ENCODE results near the gene SP140. TPM values are rescaled to one million over a fixed set of nuclear protein-coding genes. Genes with fewer than 3 reads are reported as not detected.
"Not testable (repeated sequence)": the region's sequence is repeated elsewhere in the genome, so short reads cannot be mapped to it uniquely, and the experiment has no call there.

The SP140 gene
- total and polyA plus RNA-seq, 7 donors = under 0.01 to 19.2 (median 2.1) TPM; not detected in 2

DNA sequence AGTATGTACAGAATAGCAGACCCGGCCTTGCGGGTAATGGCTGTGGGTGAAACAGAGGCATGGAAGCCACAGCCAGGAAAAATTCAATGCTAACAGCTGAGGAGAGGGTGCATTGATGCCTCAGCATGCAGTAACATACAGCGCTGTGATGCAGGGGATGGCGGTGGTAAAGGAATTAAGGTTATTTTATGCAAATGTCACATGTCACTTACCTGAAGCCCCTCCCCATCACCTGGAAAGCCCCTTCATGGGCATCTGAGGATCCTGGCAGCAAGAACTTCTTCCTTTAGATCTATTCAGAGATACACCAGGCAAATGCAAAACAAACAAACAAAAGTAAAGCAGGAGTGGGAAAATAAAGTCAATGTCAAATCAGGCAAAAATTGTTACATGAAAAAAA lies 4.0 kb upstream of the SP140 start:
- Histone ChIP-seq H3K27ac (no peak overlapping the region), H3K27me3 (no peaks in the 10 kb centered on the region), H3K9me3 (no peaks in the 10 kb centered on the region), H3K4me3 (no peak overlapping the region), H3K4me1 (peaks cover 0 to 26% (median 19%) of the 10 kb centered on the region in 4 donors), H3K36me3 (peaks cover 0 to 4% (median 1%) of the 10 kb centered on the region in 4 donors)
- 94 to 99% methylated on average over 4 of the region's 4 CpGs for WGBS, 2 donors
- no peak for DNase-seq
- intact Hi-C loops (cut with DNase I) = no loop called here
- TF ChIP-seq POLR2AphosphoS5 (IDR thresholded peaks at IDR 0.05) (no peak), EP300 (IDR thresholded peaks at IDR 0.05) (no peak), POLR2A (IDR thresholded peaks at IDR 0.05) (no peak)
- TF ChIP-seq, protein P1, sequence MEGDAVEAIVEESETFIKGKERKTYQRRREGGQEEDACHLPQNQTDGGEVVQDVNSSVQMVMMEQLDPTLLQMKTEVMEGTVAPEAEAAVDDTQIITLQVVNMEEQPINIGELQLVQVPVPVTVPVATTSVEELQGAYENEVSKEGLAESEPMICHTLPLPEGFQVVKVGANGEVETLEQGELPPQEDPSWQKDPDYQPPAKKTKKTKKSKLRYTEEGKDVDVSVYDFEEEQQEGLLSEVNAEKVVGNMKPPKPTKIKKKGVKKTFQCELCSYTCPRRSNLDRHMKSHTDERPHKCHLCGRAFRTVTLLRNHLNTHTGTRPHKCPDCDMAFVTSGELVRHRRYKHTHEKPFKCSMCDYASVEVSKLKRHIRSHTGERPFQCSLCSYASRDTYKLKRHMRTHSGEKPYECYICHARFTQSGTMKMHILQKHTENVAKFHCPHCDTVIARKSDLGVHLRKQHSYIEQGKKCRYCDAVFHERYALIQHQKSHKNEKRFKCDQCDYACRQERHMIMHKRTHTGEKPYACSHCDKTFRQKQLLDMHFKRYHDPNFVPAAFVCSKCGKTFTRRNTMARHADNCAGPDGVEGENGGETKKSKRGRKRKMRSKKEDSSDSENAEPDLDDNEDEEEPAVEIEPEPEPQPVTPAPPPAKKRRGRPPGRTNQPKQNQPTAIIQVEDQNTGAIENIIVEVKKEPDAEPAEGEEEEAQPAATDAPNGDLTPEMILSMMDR (IDR thresholded peaks at IDR 0.05) = no peak

GRCh38 chr2:230222829-230223228 lies 2.7 kb upstream of the SP140 start:
- H3K27ac ChIP-seq; DNase-seq; H3K36me3 ChIP-seq; intact Hi-C loops (cut with DNase I); H3K27me3 ChIP-seq; H3K9me3 ChIP-seq; H3K4me3 ChIP-seq: not testable (repeated sequence)
- H3K4me1 ChIP-seq = peaks cover 0 to 25% (median 18%) of the 10 kb centered on the region in 4 donors
- 91% methylated on average over 4 of the region's 4 CpGs for whole genome bisulfite sequencing, 2 donors

DNA sequence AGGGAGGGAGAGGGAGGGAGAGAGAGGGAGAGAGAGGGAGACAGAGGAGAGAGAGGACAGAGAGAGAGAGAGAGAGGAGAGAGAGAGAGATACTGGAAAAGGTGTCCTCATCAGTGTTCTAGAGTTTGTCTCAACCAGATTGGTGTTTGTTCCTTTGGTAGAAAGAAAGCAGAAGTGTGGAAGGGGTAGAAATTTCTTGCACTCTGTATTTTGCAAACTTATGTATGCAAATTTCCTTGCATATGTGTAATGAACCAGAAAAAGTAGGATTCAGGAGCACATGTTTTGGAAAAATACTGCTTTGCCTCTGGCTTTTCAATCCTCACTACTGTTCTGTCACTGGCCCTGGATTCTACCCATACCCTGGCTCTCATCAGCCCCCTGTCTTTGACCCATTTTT lies 1.1 kb upstream of the SP140 start:
- DNase-seq = no peak
- Histone ChIP-seq H3K27me3 (no peaks in the 10 kb centered on the region), H3K4me3 (no peak overlapping the region), H3K27ac (no peak overlapping the region), H3K9me3 (no peaks in the 10 kb centered on the region), H3K4me1 (peaks cover 0 to 8% (median 6%) of the 10 kb centered on the region in 4 donors), H3K36me3 (no peaks in the 10 kb centered on the region)
- TF ChIP-seq POLR2AphosphoS5 (IDR thresholded peaks at IDR 0.05) = no peak
- TF ChIP-seq EP300 (IDR thresholded peaks at IDR 0.05) = no peak
- TF ChIP-seq, protein P1 (IDR thresholded peaks at IDR 0.05) = no peak
- TF ChIP-seq POLR2A (IDR thresholded peaks at IDR 0.05) = no peak
- intact Hi-C loops (cut with DNase I) = no loop called here

DNA sequence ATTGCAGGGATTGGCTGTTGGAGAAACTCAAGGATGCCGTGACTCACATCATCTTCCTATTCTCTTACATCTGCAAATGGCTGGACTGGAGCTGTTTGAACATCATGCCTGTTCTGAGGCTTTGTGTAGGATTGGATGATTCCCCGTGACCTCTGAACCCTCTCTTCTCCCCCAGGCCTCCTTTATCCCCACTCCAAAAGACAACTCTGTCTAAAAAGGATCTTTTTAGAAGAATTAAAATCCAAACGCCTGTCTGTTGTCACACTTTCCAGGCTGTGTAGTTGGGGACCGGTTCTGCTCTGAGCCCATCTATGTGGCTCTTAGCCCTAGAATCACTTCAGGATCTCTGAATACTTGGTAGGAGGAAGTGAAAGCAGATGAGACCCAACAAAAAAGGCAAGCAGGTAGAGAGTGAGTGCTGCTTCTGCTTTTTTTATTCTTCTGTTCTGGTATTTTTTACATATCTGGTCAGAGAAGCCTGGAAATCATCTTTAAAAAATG lies 565 bp downstream of the SP140 start:
- no peak for DNase-seq
- intact Hi-C loops (cut with DNase I) = no loop called here
- H3K27ac ChIP-seq = no peak overlapping the region
- no peaks in the 10 kb centered on the region for H3K36me3 ChIP-seq
- no peaks in the 10 kb centered on the region for H3K4me1 ChIP-seq
- H3K27me3 ChIP-seq = no peaks in the 10 kb centered on the region
- peaks cover 0 to 6% (median 0%) of the 10 kb centered on the region in 4 donors for H3K9me3 ChIP-seq
- TF ChIP-seq, protein P1 (IDR thresholded peaks at IDR 0.05) = no peak
- TF ChIP-seq POLR2AphosphoS5 (IDR thresholded peaks at IDR 0.05) (no peak), EP300 (IDR thresholded peaks at IDR 0.05) (no peak), POLR2A (IDR thresholded peaks at IDR 0.05) (no peak)
- H3K4me3 ChIP-seq = no peak overlapping the region
- 60 to 85% methylated on average over 4 of the region's 4 CpGs for WGBS, 2 donors

DNA sequence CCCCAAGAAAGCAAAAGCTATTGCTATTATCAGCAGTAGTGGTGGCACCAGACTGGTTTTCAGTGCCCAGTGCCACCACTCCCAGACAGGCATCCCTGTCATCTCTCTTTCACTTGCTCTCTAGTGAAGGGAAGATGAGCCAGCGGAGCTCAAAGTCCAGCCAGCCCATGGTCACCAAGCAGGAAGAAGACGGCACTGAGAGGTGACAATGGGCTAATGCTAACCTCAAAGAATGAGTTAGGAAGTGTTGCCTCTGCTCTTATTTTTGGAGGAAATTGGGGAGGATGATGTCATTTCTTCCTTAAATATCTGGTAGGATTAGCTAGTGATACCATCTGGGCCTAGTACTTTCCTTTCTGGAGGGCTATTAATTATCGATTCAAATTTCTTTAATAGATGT lies 1.7 kb downstream of the SP140 start:
- H3K36me3 ChIP-seq = no peaks in the 10 kb centered on the region
- H3K9me3 ChIP-seq = peaks cover 0 to 6% (median 0%) of the 10 kb centered on the region in 4 donors
- H3K4me1 ChIP-seq = no peaks in the 10 kb centered on the region
- H3K4me3 ChIP-seq = no peak overlapping the region
- no peak overlapping the region for H3K27ac ChIP-seq
- TF ChIP-seq EP300 (IDR thresholded peaks at IDR 0.05) = no peak
- no peak for TF ChIP-seq POLR2A (IDR thresholded peaks at IDR 0.05)
- TF ChIP-seq POLR2AphosphoS5 (IDR thresholded peaks at IDR 0.05) = no peak
- TF ChIP-seq, protein P1 (IDR thresholded peaks at IDR 0.05) = no peak
- DNase-seq = no peak
- H3K27me3 ChIP-seq = no peaks in the 10 kb centered on the region
- WGBS, 2 donors = 69 to 87% methylated on average over 3 of the region's 3 CpGs
- intact Hi-C loops (cut with DNase I) = no loop called here

Data from sigmoid colon (tissue), 7 donors.